HepG2 (cell line): ENCODE data around the gene ETV6. TPM values are rescaled to one million over a fixed set of nuclear protein-coding genes. Genes with fewer than 3 reads are reported as not detected.

ENCODE experiments used
- ATAC-seq: fragments of 200-7000 bp; cut with Tn5 transposase; 3 replicates; pipeline ENCODE4 v1.9.1; 2020; ENCODE audit warnings: mild to moderate bottlenecking, moderate library complexity
- BruUV-seq: library from RNA; stranded (reverse); fragments of 400-500 nt; replicated peaks from 2 replicates; lab custom pipeline; 2021; lab: Mats Ljungman, UMichigan
- CTCF ChIA-PET: fragments of 300-600 bp; formaldehyde crosslinking; extraction: SDS; loops from one replicate; lab custom pipeline; 2021; ENCODE audit warnings: low total read pairs, inconsistent platforms, low intra/inter-chr PET ratio; lab: Yijun Ruan, JAX
- POLR2A ChIA-PET: fragments of 350-600 bp; sonication (Branson Sonifier 250); formaldehyde crosslinking; loops from one replicate; lab custom pipeline; 2020; ENCODE audit warnings: antibody characterized with exemption, inconsistent platforms; lab: Yijun Ruan, JAX
- DNase-seq: peaks from one replicate; pipeline ENCODE4 v3.0.0-alpha.2; 2015; ENCODE audit warnings: low spot score
- FAIRE-seq: peaks from 3 replicates; lab custom pipeline; 2011; peaks lifted over from hg19 to GRCh38; lab: Jason Lieb, UNC
- H2AFZ ChIP-seq: one replicate; pipeline ENCODE4 v1.6.1; 2011; ENCODE audit warnings: low read length, inconsistent platforms
- H3K27ac ChIP-seq: fragments of 300-600 bp; 3 replicates; pipeline ENCODE4 v1.8.0; 2011; ENCODE audit warnings: mixed run types, mild to moderate bottlenecking, mixed read lengths, low read length, inconsistent platforms; ENCODE audit not compliant: insufficient read depth; ENCODE audit errors: extremely low read length
- H3K27me3 ChIP-seq, 2 experiments: fragments of 200-600 bp in 1 of 2; 2 replicates in 1 of 2; 3 replicates in 1 of 2; pipeline versions ENCODE4 v1.6.0 to v1.8.0; 2011; ENCODE audit warnings: low read length in 2 of 2, mild to moderate bottlenecking in 2 of 2, moderate library complexity in 2 of 2, inconsistent platforms in 1 of 2; ENCODE audit not compliant: insufficient read depth in 2 of 2, control insufficient read depth in 1 of 2
- H3K36me3 ChIP-seq, 2 experiments: fragments of 200-600 bp in 1 of 2; replicated peaks in 1 of 2; 2 replicates in 1 of 2; 3 replicates in 1 of 2; pipeline versions ENCODE4 v1.5.1 to v1.8.0; 2011; ENCODE audit warnings: low read length in 2 of 2, inconsistent platforms in 1 of 2; ENCODE audit not compliant: insufficient read depth in 2 of 2, control insufficient read depth in 1 of 2
- H3K4me1 ChIP-seq: 2 replicates; pipeline ENCODE4 v1.5.1; 2012; ENCODE audit warnings: low read length, inconsistent platforms; ENCODE audit not compliant: insufficient read depth
- H3K4me2 ChIP-seq: 2 replicates; pipeline ENCODE4 v1.6.0; 2011; ENCODE audit warnings: low read depth, low read length, inconsistent platforms
- H3K4me3 ChIP-seq, 3 experiments: fragments of 200-600 bp in 1 of 3; sonication (generic), shearing (Covaris generic) in 1 of 3; replicated peaks in 1 of 3; 2 replicates each; pipeline ENCODE4 v1.5.1; 2011 to 2016; ENCODE audit warnings: low read length in 3 of 3, inconsistent platforms in 2 of 3, low read depth in 2 of 3, mild to moderate bottlenecking in 2 of 3, control low read depth in 1 of 3, mixed read lengths in 1 of 3; ENCODE audit not compliant: insufficient read depth in 1 of 3
- H3K79me2 ChIP-seq: one replicate; pipeline ENCODE4 v1.6.1; 2011; ENCODE audit warnings: low read length, inconsistent platforms; ENCODE audit not compliant: insufficient read depth
- H3K9ac ChIP-seq: 2 replicates; pipeline ENCODE4 v1.6.0; 2011; ENCODE audit warnings: mild to moderate bottlenecking, low read depth, low read length, inconsistent platforms; ENCODE audit not compliant: insufficient read depth
- H3K9me3 ChIP-seq: 2 replicates; pipeline ENCODE4 v1.5.1; 2012; ENCODE audit warnings: mild to moderate bottlenecking, low read length
- H4K20me1 ChIP-seq: 2 replicates; pipeline ENCODE4 v1.6.0; 2011; ENCODE audit warnings: inconsistent platforms, mild to moderate bottlenecking, low read length, moderate library complexity; ENCODE audit not compliant: insufficient read depth
- GPN1 ChIP-seq: sonication (generic); formaldehyde crosslinking; IDR thresholded peaks from 2 replicates; pipeline ENCODE4 v1.5.1; 2020; ENCODE audit warnings: missing genetic modification reagents, borderline replicate concordance
- PHF21A ChIP-seq: sonication (generic); formaldehyde crosslinking; IDR thresholded peaks from 2 replicates; pipeline ENCODE4 v1.5.0; 2020; ENCODE audit warnings: mild to moderate bottlenecking, missing genetic modification reagents
- YEATS4 ChIP-seq: sonication (generic); formaldehyde crosslinking; IDR thresholded peaks from 2 replicates; pipeline ENCODE4 v1.4.0; 2020; ENCODE audit warnings: missing genetic modification reagents, borderline replicate concordance
- ZBTB7A ChIP-seq: sonication (generic); formaldehyde crosslinking; IDR thresholded peaks from 2 replicates; pipeline ENCODE4 v1.8.0; 2022; ENCODE audit warnings: mild to moderate bottlenecking, missing genetic modification reagents
- ZNF142 ChIP-seq: sonication (generic); formaldehyde crosslinking; IDR thresholded peaks from 2 replicates; pipeline ENCODE4 v1.4.0; 2020; ENCODE audit warnings: missing genetic modification reagents
- ZNF468 ChIP-seq: sonication (generic); formaldehyde crosslinking; IDR thresholded peaks from 2 replicates; pipeline ENCODE4 v1.8.0; 2022; ENCODE audit warnings: mild to moderate bottlenecking, moderate library complexity, missing genetic modification reagents
- ZNF75D ChIP-seq: sonication (generic); formaldehyde crosslinking; IDR thresholded peaks from 2 replicates; pipeline ENCODE4 v1.8.1; 2023; ENCODE audit warnings: missing genetic modification reagents, mild to moderate bottlenecking, borderline replicate concordance
- ZNF784 ChIP-seq: sonication (generic); formaldehyde crosslinking; IDR thresholded peaks from 2 replicates; pipeline ENCODE4 v1.5.1; 2020; ENCODE audit warnings: missing genetic modification reagents, mild to moderate bottlenecking, borderline replicate concordance
- WGBS: methylation state at CpG from one replicate; pipeline ENCODE4 v1.1.6; 2017; ENCODE audit warnings: low lambda C conversion rate; 5-methylcytosine and 5-hydroxymethylcytosine counted together
- in situ Hi-C: cut with HindIII; loops from 2 replicates; pipeline ENCODE4 v1.10.0; 2017; ENCODE audit warnings: low pct_unique_long_range_greater_than_20kb; ENCODE audit not compliant: extremely low pct_ligation_motif_present
- intact Hi-C: fragments of 100-400 bp; cut with micrococcal nuclease; formaldehyde crosslinking; loops from one replicate; pipeline ENCODE4 v1.10.0; 2022; ENCODE audit not compliant: unreplicated experiment
- polyA plus RNA-seq, 8 experiments: library from polyadenylated mRNA; depleted of rRNA in 3 of 8; stranded (reverse) in 7 of 8; unstranded in 1 of 8; fragments of >200 nt; fragmentation: Illumina TruSeq in 4 of 8; extraction: Trizol in 4 of 8; gene quantifications; 2 replicates each; pipeline versions ENCODE4 v1.2.1 to v1.2.3, GENCODE V29; 2011 to 2016; ENCODE audit warnings: low read depth in 4 of 8, missing spikeins in 1 of 8, mixed read lengths in 1 of 8; ENCODE audit not compliant: insufficient read depth in 1 of 8
- total RNA-seq, 5 experiments: library from RNA; depleted of rRNA; stranded (reverse); fragments of >200 nt; fragmentation: Illumina TruSeq; extraction: Trizol; gene quantifications; 2 replicates each; pipeline ENCODE4 v1.2.3, GENCODE V29; 2016; ENCODE audit warnings: low read depth in 1 of 5
- TF ChIP-seq, protein P1 (sequence below): sonication (generic); formaldehyde crosslinking; IDR thresholded peaks from 2 replicates; pipeline ENCODE4 v1.4.0; 2020; ENCODE audit warnings: missing genetic modification reagents
- TF ChIP-seq, protein P2 (sequence below): sonication (generic); formaldehyde crosslinking; IDR thresholded peaks from 2 replicates; pipeline ENCODE4 v1.4.0; 2020; ENCODE audit warnings: missing genetic modification reagents
- TF ChIP-seq, protein P3 (sequence below): sonication (generic); formaldehyde crosslinking; IDR thresholded peaks from 2 replicates; pipeline ENCODE4 v1.8.1; 2023; ENCODE audit warnings: mild to moderate bottlenecking, inconsistent platforms, moderate library complexity, missing genetic modification reagents, borderline replicate concordance

The ETV6 gene
- total and polyA plus RNA-seq, 2 of the 13 experiments (the other 11 are each of a cell fraction or from before 2014, with no cell fraction given), result 2.2 to 3.0 TPM

DNA sequence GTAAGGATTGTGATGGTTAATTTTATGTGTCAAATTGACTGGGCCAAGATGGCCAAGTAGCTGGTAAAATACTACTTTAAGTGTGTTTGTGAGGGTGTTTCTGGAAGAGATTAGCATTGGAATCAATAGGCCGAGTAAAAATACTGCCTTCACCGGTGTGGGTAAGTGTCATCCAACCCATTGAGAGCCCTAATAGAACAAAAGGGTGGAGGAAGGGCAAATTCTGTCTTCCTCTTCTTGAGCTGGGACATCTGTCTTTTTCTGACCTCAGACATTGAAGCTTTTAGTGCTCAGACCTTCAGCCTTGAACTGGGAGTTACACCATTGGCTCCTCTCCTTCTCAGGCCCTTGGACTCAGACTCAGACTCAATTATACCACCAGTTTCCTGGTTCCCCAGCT lies 8.0 kb upstream of the ETV6 start:
- no peak for FAIRE-seq
- H3K79me2 ChIP-seq, result no peaks in the 10 kb centered on the region
- no peak for DNase-seq
- no TSS peak for BruUV-seq
- no peak overlapping the region for H2AFZ ChIP-seq
- POLR2A ChIA-PET, result no interaction called here
- H4K20me1 ChIP-seq, result no peaks in the 10 kb centered on the region
- H3K36me3 ChIP-seq, result no peaks in the 10 kb centered on the region
- H3K9ac ChIP-seq, result no peak overlapping the region
- in situ Hi-C loops (no loop called here), intact Hi-C loops (no loop called here)
- peaks cover 0 to 3% of the 10 kb centered on the region in 2 experiments; a peak in 2 of 5 replicates for H3K27me3 ChIP-seq
- 41% methylated on average over 2 of the region's 2 CpGs for WGBS
- no peaks in the 10 kb centered on the region for H3K4me1 ChIP-seq
- CTCF ChIA-PET, result no interaction called here
- ATAC-seq, result no peak
- H3K27ac ChIP-seq, result no peak overlapping the region
- H3K4me2 ChIP-seq, result no peak overlapping the region
- no peaks in the 10 kb centered on the region; the same call in 1 of the 2 replicates for H3K9me3 ChIP-seq
- no peak overlapping the region for H3K4me3 ChIP-seq
- TF ChIP-seq ZBTB7A (no peak), ZNF468 (CRISPR knock-in tag) (no peak), YEATS4 (no peak), ZNF784 (CRISPR knock-in tag) (no peak), ZNF75D (no peak), ZNF142 (CRISPR knock-in tag) (no peak), GPN1 (no peak), PHF21A (CRISPR knock-in tag) (no peak)
- TF ChIP-seq, protein P1, sequence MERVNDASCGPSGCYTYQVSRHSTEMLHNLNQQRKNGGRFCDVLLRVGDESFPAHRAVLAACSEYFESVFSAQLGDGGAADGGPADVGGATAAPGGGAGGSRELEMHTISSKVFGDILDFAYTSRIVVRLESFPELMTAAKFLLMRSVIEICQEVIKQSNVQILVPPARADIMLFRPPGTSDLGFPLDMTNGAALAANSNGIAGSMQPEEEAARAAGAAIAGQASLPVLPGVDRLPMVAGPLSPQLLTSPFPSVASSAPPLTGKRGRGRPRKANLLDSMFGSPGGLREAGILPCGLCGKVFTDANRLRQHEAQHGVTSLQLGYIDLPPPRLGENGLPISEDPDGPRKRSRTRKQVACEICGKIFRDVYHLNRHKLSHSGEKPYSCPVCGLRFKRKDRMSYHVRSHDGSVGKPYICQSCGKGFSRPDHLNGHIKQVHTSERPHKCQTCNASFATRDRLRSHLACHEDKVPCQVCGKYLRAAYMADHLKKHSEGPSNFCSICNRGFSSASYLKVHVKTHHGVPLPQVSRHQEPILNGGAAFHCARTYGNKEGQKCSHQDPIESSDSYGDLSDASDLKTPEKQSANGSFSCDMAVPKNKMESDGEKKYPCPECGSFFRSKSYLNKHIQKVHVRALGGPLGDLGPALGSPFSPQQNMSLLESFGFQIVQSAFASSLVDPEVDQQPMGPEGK (CRISPR knock-in tag), result no peak
- TF ChIP-seq, protein P2, sequence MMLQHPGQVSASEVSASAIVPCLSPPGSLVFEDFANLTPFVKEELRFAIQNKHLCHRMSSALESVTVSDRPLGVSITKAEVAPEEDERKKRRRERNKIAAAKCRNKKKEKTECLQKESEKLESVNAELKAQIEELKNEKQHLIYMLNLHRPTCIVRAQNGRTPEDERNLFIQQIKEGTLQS (CRISPR knock-in tag), result no peak
- TF ChIP-seq, protein P3, sequence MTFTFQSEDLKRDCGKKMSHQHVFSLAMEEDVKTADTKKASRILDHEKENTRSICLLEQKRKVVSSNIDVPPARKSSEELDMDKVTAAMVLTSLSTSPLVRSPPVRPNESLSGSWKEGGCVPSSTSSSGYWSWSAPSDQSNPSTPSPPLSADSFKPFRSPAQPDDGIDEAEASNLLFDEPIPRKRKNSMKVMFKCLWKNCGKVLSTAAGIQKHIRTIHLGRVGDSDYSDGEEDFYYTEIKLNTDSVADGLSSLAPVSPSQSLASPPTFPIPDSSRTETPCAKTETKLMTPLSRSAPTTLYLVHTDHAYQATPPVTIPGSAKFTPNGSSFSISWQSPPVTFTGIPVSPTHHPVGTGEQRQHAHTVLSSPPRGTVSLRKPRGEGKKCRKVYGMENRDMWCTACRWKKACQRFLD, result no peak
